HG02571 (cell line): ENCODE results near the gene ELMO2.

Experiments
- ATAC-seq: cut with Tn5 transposase; IDR thresholded peaks from one replicate; pipeline ENCODE4 v1.9.1; 2021; ENCODE audit warnings: mild to moderate bottlenecking, moderate library complexity; ENCODE audit not compliant: unreplicated experiment

ELMO2 gene, protein sequence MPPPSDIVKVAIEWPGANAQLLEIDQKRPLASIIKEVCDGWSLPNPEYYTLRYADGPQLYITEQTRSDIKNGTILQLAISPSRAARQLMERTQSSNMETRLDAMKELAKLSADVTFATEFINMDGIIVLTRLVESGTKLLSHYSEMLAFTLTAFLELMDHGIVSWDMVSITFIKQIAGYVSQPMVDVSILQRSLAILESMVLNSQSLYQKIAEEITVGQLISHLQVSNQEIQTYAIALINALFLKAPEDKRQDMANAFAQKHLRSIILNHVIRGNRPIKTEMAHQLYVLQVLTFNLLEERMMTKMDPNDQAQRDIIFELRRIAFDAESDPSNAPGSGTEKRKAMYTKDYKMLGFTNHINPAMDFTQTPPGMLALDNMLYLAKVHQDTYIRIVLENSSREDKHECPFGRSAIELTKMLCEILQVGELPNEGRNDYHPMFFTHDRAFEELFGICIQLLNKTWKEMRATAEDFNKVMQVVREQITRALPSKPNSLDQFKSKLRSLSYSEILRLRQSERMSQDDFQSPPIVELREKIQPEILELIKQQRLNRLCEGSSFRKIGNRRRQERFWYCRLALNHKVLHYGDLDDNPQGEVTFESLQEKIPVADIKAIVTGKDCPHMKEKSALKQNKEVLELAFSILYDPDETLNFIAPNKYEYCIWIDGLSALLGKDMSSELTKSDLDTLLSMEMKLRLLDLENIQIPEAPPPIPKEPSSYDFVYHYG

DNA sequence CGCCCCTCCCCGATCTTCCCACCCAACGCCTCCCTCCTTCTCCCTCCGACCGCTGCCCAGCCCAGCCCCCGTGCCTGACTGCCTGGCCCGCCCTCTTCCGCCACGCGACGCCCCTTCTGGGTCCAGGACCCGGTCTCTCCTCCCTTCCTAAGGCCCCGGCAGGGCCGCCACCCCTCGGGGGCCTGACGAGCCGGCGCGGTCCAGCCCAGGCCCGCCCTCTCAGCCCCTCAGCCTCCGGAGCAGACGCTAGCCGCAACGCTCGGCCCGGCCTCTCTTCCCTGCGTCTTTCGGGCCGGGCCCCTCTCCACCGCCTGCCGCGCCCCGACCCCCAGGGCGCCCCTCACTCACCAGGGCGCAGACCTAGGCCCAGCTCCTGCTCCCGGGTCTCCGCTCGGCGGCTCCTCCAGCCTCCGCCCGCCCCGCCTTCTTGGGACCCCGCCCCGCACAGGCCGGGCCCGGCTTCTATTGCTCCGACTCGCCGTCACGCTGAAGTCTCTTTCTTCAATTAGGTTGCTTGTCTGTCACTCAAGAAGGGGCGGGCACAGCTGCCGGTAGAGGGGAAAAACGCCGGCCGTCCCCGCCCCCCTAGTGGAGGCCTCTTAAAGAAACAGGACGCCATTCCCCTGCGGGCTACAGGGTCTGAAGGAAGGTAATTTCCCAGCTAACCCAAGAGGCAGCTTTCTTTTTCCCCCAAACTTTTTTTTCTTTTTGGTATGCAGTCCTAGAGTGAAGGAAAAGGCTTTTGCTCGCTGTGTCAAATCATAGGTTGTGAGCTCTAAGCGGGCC, at the start of gene ELMO2:
Gene ELMO2, minus strand, starts transcription at position 416 of the 786 bp plus-strand sequence. CDS start 12,133 bp downstream, outside the sequence.
- ATAC-seq = peak; percentile 83

DNA sequence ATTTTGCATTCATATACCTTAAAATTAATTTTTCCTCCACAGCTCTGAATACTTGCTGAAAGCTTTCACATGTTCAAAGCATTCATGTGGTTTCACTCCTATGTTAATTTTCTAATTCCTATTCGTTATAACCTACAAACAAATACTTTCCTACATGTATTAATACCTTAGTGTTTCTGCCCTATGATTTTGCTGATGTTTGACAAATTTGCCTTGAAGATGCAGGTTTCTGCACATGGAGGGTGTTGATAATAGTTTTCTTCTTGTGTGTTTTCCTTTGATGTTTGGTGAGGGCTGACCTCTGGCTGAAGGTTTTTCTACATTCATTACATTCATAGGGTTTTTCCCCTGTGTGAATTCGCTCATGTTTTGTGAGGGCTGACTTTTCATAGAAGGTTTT, 49.3 kb upstream of the ELMO2 start:
- ATAC-seq = no peak

DNA sequence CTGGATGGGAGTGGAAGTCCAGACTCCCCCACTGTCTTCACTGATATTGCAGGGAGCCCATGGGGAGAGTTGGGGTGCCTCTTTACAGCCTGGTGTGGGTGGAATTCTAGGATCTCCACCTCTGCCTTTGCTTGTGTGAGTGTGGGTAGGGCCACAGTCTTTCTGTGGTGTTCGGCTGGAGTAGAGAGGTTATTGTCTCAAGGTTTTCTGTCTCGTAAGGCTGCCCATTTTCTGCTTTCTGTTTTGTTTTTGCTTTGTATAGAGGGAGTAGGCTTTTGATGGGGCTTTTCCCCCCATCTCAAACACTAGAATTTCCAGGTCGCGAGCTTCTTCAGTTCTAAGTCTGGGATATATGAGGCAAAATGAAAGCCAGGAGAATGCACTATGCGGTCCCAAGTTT, 40.4 kb upstream of the ELMO2 start:
- no peak for ATAC-seq

DNA sequence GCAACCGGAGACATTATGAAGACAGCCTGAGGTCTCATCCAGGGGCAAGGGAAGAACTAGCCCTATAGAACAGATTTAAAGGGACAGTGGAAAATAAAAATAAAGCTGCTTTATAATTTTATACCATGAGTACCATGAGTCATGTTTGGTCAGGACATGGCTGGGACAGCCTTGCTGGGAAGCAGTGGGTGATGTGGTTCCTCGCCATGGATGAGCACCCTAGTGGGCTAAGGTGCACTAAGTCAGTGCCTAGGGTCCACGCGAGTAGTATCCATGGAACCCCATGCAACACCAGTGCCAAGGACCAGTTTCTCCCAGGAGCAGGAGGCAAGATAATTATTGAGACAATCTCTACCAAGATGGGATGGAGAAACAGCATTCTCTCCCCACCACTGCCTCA, 33.4 kb upstream of the ELMO2 start:
- no peak for ATAC-seq

DNA sequence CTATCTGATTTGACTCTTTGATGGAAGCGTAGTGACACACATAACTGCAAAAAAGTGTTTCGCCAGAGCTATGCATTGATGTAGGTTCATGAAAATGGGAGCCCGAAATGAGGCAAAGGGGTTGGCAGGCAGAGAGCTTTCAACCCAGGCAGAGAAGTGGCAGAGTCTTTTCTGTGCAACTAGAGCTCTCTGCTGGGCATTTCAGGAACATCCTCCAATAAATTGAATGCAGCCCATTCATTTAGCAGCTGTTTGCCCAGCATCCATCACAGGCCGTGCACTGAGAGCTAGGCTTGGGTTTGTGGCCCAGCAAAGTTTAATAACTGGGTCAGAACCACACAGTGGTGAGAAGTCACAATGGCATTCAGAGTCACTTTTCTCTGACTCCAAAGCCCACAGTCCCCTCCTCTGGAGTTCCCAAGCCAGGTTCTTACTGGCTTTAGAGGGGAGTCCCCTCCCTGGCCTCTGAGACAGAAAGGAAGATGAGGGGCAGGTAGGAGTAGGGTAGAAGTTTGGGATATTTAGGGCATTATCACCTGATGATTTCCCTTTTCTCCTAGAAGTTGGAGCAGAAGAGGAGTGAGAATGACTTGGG, 31.8 kb upstream of the ELMO2 start:
- no peak for ATAC-seq

DNA sequence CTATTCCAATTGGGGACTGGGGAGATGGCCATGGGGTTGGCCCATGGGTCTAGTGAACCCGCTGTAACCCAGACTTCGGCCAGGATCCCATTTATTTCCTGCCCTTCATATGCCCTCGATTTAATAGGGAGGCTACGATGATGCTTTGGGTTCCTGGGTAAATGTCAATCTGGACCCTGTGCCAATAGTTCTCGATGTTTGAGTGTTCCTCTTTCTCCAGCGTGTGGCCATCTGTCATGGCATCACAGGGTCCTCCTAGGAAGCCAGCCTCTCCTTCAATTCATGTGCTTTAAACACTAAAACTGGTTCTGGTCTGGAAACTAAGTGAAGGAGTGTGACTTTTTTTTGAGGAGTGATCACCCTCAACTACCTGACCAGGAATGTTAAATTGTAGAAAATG, 28.7 kb upstream of the ELMO2 start:
- ATAC-seq = no peak

GRCh38 chr20:46434597-46434996, 28.2 kb upstream of the ELMO2 start:
- no peak for ATAC-seq

GRCh38 chr20:46433051-46433450, 26.6 kb upstream of the ELMO2 start:
- no peak for ATAC-seq

DNA sequence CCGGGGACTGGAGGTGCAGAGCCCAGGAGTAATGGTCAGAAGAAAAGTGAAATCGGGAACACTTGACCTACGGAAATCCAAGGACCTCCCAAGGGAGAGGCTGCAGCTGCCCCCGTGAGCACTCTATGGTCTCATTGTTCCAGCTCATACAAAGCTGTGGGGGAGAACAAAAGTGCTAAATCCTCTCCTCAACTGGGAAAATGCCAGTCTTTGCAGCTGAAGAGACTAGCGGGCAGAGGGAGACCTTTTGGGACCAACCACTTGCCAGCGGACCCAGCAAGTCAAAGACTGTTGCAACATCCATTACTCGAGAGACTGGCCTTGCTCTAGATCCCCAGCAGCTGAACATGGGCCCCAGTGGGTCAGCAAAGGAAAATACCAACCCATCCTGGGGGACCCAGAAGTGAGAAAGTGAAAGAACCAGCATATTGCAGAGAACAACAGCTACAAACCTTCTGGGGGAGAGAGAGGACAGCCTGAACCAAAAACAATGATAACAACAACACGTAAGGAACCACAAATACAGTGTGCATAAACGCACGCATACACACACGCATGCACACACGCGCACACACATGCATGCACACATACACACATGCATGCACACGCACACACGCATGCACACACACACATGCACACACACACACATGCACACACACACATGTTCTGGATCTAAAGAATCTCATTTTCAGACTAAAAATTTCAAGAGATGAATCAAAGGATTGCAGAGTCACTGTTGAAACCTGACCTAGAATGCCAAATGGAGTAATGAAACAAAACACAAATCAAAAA, 24.7 kb upstream of the ELMO2 start:
- ATAC-seq = no peak

GRCh38 chr20:46427384-46427783, 21.0 kb upstream of the ELMO2 start:
- no peak for ATAC-seq

GRCh38 chr20:46423882-46424482, 17.6 kb upstream of the ELMO2 start:
- no peak for ATAC-seq

DNA sequence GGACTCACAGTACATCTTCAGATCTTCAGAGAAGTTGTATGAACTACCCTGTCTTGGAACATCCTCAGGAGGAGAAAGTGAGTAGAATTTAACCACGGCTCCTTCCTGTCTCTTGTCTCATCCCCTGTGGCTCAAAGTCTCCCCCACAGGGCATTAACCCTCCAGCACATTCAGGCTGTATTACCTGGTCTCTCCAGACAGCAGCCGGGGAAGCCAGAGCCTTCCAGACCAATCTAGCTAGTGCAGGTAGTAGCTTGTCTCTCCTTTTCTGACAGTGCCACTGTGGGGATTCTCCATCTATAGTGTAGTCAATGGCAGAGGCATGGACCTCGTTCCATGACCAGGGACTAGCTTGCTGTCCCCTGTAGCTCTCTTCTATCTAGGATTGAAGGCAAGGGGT, 16.9 kb upstream of the ELMO2 start:
- no peak for ATAC-seq

DNA sequence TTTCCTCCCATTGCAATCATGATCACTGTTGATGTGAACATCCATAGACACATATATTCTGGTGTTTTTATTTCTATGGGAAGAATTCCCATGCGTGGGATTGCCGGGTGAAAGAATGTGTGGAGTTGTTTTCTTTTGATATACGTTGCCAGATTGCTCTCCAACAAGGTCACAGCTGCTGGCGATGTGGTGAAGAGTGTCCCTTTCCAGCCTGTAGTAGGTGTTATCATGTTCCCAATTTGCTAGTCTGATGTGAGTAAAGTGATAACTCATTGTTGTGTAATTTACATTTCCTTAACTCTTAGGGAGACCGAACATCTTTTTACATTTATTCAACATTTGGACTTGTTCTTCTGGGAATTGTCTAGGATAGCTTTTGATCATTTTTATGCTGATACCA, 14.5 kb upstream of the ELMO2 start:
- no peak for ATAC-seq

DNA sequence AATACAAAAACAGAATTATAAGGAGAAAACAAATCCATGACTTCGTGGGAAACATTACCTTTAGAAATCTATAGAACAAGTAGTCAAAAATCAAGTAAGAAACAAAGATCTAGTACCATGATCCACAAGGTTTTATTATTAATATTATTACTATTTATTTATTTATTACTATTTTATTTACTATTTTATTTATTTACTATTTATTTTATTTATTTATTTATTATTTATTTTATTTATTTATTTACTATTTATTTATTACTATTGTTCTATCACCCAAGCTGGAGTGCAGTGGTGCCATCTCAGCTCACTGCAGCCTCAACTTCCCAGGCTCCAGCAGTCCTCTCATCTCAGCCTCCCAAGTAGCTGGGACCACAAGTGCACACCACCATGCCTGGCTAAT, 13.5 kb upstream of the ELMO2 start:
- no peak for ATAC-seq

GRCh38 chr20:46416839-46417238, 10.4 kb upstream of the ELMO2 start:
- ATAC-seq = no peak

- ATAC-seq = no peak
Measured at GRCh38 chr20:46416421-46416820, 10.0 kb upstream of the ELMO2 start.

DNA sequence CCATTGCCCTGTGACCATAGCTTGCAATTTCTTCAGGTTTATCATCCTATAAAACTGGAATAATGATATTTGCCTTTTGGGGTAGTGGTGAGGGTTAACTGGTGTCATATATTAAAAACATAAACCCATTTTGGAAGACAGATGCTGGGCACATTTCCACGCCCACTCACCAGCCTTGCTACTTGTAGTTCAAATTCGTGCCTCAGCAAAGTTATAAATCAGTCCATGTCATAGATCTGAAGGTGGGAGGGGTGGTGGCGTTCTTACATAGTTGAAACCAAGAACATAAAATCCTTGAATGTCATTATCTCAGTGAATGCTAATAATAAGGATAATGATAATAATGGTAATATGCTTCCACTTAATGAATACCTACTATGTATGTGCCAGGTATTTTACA, 9.4 kb upstream of the ELMO2 start:
- no peak for ATAC-seq

- no peak for ATAC-seq
Measured at GRCh38 chr20:46414608-46415007, 8.2 kb upstream of the ELMO2 start.

- ATAC-seq = no peak
Measured at GRCh38 chr20:46411637-46412036, 5.2 kb upstream of the ELMO2 start.

DNA sequence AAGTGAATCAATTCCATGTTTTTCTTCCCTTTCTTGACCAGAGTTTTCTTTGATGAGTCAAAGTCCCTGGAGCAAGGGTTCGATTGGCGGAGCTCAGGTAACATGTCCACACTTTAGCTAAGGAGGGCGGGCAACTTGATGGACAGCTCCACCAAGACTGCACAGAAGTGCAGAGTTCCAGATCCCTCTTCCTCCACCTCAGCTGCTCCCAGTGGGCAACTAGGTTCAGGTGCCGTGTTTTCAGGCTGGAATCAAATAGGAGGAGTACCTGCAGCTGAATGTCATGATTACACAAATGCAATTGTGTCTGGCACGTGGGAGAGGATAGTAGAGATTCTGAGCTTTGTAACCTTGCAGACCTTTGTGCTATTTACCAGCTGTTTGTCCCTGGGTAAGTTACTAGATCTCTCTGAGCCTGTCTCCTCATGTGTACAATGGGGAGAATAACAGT, 1.9 kb upstream of the ELMO2 start:
- no peak for ATAC-seq
